ENCODE measurements around the gene PTPRC.
A peak's percentile ranks its signal among the peaks of the same experiment; 100 is the strongest.

PTPRC gene

DNA sequence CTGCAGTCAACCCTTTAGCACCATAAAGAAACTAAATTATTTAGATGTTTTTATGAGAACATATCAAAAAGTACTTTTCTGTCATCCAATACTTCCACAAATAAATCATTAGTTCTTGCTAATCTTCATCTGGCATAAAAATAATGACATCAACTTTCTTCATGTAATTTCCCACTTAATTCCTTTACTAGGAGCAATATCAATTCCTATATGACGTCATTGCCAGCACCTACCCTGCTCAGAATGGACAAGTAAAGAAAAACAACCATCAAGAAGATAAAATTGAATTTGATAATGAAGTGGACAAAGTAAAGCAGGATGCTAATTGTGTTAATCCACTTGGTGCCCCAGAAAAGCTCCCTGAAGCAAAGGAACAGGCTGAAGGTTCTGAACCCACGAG lies 116.9 kb downstream of the PTPRC start:
- TF ChIP-seq TAF1 (IDR thresholded peaks at IDR 0.05; ENCODE audit: low read depth, low read length) (no peak), POLR2A (IDR thresholded peaks at IDR 0.05; ENCODE audit: low read depth, low read length) (no peak), POU2F2 (IDR thresholded peaks at IDR 0.05; ENCODE audit: low read depth, low read length) (no peak), SPI1 (IDR thresholded peaks at IDR 0.05; ENCODE audit: low read depth, low read length) (no peak), PAX5 (IDR thresholded peaks at IDR 0.05; ENCODE audit: insufficient read depth, low read length, severe bottlenecking) (no peak), POLR2AphosphoS5 (IDR thresholded peaks at IDR 0.05; ENCODE audit: low read depth, low read length) (no peak)
- DNase-seq (ENCODE audit: insufficient read length, low spot score) = no peak
- no peak for FAIRE-seq

DNA sequence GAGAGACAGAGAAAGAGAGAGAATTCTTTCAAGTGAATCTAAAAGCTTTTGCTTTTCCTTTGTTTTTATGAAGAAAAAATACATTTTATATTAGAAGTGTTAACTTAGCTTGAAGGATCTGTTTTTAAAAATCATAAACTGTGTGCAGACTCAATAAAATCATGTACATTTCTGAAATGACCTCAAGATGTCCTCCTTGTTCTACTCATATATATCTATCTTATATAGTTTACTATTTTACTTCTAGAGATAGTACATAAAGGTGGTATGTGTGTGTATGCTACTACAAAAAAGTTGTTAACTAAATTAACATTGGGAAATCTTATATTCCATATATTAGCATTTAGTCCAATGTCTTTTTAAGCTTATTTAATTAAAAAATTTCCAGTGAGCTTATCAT lies 117.6 kb downstream of the PTPRC start:
- DNase-seq (ENCODE audit: insufficient read length, low spot score) = no peak
- no peak for FAIRE-seq
- TF ChIP-seq PAX5 (IDR thresholded peaks at IDR 0.05; ENCODE audit: insufficient read depth, low read length, severe bottlenecking) (no peak), POLR2AphosphoS5 (IDR thresholded peaks at IDR 0.05; ENCODE audit: low read depth, low read length) (no peak)

DNA sequence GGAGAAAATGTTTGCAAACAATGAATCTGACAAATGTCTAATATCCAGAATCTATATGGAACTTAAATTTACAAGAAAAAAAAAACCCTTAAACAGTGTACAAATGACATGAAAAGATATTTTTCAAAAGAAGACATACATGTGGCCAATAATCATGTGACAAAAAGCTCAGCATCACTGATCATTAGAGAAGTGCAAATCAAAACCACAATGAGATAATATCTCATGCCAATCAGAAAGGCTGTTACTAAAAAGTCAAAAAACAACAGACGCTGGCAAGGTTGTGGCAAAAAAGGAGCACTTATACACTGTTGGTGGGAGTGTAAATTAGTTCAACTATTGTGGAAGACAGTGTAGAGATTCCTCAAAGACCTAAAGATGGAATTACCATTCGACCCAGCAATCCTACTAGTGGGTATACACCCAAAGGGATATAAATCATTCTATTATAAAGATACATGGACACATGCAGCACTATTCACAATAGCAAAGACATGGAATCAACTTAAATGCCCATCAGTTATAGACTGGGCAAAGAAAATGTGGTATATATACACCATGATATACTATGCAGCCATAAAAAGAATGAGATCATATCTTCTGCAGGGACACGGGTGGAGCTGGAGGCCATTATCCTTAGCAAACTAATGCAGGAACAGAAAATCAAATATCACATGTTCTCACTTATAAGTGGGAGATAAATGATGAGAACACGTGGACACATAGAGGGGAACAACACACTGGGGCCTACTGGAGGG lies 123.2 kb downstream of the PTPRC start:
- FAIRE-seq (no peak), DNase-seq (ENCODE audit: insufficient read length, low spot score) (no peak)
- TF ChIP-seq POU2F2 (IDR thresholded peaks at IDR 0.05; ENCODE audit: low read depth, low read length) (no peak), POLR2AphosphoS5 (IDR thresholded peaks at IDR 0.05; ENCODE audit: low read depth, low read length) (no peak), SPI1 (IDR thresholded peaks at IDR 0.05; ENCODE audit: low read depth, low read length) (no peak), POLR2A (IDR thresholded peaks at IDR 0.05; ENCODE audit: low read depth, low read length) (no peak), PAX5 (IDR thresholded peaks at IDR 0.05; ENCODE audit: insufficient read depth, low read length, severe bottlenecking) (no peak), TAF1 (IDR thresholded peaks at IDR 0.05; ENCODE audit: low read depth, low read length) (no peak)

DNA sequence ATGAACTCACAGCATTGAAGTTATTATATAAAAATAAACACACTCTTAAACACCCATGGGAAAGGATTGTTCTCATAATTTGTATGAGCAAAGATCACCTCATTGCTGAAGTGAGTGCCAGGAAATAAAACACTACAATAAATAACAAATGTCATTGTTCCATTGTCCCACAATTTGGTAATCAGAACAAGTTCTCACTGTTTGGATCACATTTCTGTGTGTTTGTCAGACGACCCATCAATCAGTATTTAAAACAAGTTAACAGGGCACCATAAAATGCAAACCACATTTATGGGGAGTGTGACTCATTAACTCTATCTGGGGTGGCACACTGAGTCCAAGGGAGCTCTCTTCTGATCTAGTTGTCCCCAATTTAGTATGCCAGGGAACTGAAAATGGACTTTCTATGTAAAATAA lies 124.5 kb downstream of the PTPRC start:
- TF ChIP-seq POLR2AphosphoS5 (IDR thresholded peaks at IDR 0.05; ENCODE audit: low read depth, low read length) = no peak
- no peak for TF ChIP-seq PAX5 (IDR thresholded peaks at IDR 0.05; ENCODE audit: insufficient read depth, low read length, severe bottlenecking)
- no peak for TF ChIP-seq SPI1 (IDR thresholded peaks at IDR 0.05; ENCODE audit: low read depth, low read length)
- TF ChIP-seq TAF1 (IDR thresholded peaks at IDR 0.05; ENCODE audit: low read depth, low read length) = no peak
- TF ChIP-seq POU2F2 (IDR thresholded peaks at IDR 0.05; ENCODE audit: low read depth, low read length) = no peak
- TF ChIP-seq POLR2A (IDR thresholded peaks at IDR 0.05; ENCODE audit: low read depth, low read length) = no peak
- no peak for DNase-seq (ENCODE audit: insufficient read length, low spot score)
- FAIRE-seq = peak; percentile 73

DNA sequence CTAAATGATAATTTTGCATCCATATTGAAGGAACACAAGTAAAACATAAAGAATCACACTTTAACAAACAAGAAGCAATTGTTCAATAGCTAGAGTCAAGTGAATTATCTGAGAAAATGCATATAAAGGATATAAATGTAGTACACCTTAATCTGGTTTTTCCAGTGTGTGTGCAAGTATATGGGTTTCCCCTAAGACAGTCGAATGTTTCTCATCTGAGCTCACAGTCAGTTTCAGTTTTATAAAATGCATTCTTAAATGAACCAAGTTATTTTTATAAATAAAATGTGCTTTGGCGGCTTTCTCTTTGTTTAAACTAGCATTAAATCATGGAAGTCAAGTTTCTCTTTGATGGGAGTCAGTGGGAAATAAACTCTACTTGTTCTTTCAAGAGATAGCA lies 125.9 kb downstream of the PTPRC start:
- peak; percentile 5 for FAIRE-seq
- TF ChIP-seq POLR2A (IDR thresholded peaks at IDR 0.05; ENCODE audit: low read depth, low read length) (no peak), POU2F2 (IDR thresholded peaks at IDR 0.05; ENCODE audit: low read depth, low read length) (no peak), SPI1 (IDR thresholded peaks at IDR 0.05; ENCODE audit: low read depth, low read length) (no peak), PAX5 (IDR thresholded peaks at IDR 0.05; ENCODE audit: insufficient read depth, low read length, severe bottlenecking) (no peak), TAF1 (IDR thresholded peaks at IDR 0.05; ENCODE audit: low read depth, low read length) (no peak), POLR2AphosphoS5 (IDR thresholded peaks at IDR 0.05; ENCODE audit: low read depth, low read length) (no peak)
- no peak for DNase-seq (ENCODE audit: insufficient read length, low spot score)

DNA sequence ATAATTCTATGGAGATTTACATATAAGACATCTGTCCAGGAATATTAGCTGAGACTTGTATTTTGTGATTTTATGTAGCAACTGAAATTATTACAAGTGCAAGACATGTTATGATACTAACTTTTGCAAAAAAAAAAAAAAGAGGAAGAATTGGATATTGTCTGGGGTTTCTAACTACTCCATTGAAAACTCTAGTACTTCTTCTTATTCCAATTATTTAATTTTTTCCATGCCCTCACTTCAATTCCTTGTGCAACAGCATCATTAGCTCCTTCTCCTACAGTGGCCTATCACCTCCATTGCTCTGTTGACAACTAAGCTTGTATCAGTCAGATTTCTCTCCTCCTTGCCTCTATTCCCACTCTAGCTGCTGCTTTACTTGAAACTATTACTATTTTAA lies 126.6 kb downstream of the PTPRC start:
- no peak for DNase-seq (ENCODE audit: insufficient read length, low spot score)
- TF ChIP-seq TAF1 (IDR thresholded peaks at IDR 0.05; ENCODE audit: low read depth, low read length) = no peak
- TF ChIP-seq POLR2AphosphoS5 (IDR thresholded peaks at IDR 0.05; ENCODE audit: low read depth, low read length) = no peak
- no peak for TF ChIP-seq SPI1 (IDR thresholded peaks at IDR 0.05; ENCODE audit: low read depth, low read length)
- TF ChIP-seq POU2F2 (IDR thresholded peaks at IDR 0.05; ENCODE audit: low read depth, low read length) = no peak
- TF ChIP-seq POLR2A (IDR thresholded peaks at IDR 0.05; ENCODE audit: low read depth, low read length) = no peak
- no peak for TF ChIP-seq PAX5 (IDR thresholded peaks at IDR 0.05; ENCODE audit: insufficient read depth, low read length, severe bottlenecking)
- no peak for FAIRE-seq

DNA sequence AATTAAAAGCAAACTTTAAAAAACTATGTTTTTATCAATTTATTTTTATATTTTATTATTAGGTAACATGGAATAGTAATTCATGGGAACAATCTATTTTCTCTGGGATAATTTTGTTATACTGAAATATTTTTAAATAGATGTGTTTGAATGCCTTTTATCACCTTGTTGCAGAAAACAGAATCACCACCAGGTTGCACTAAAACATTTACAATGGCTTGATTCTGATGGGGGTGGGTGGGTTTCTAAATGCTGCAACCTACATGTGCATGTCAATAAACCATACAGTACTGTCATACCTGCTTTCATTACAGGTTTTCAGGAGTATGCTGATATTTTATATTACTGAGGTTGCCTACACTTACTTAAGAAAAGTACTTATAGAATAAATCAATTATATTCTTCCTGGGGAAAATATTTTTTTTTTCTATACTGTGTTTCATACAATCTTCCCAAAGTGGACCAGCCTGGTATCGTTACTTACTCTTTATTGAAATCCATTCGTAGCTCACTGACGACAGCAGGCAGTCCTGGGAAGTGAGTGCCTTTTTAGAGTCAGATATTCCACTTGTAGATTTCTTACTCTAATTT lies 132.8 kb downstream of the PTPRC start:
- DNase-seq (ENCODE audit: insufficient read length, low spot score) (peak; percentile 1), FAIRE-seq (peak; percentile 56)
- TF ChIP-seq POU2F2 (IDR thresholded peaks at IDR 0.05; ENCODE audit: low read depth, low read length) (no peak), SPI1 (IDR thresholded peaks at IDR 0.05; ENCODE audit: low read depth, low read length) (no peak), POLR2A (IDR thresholded peaks at IDR 0.05; ENCODE audit: low read depth, low read length) (no peak), POLR2AphosphoS5 (IDR thresholded peaks at IDR 0.05; ENCODE audit: low read depth, low read length) (no peak), PAX5 (IDR thresholded peaks at IDR 0.05; ENCODE audit: insufficient read depth, low read length, severe bottlenecking) (no peak), TAF1 (IDR thresholded peaks at IDR 0.05; ENCODE audit: low read depth, low read length) (no peak)

DNA sequence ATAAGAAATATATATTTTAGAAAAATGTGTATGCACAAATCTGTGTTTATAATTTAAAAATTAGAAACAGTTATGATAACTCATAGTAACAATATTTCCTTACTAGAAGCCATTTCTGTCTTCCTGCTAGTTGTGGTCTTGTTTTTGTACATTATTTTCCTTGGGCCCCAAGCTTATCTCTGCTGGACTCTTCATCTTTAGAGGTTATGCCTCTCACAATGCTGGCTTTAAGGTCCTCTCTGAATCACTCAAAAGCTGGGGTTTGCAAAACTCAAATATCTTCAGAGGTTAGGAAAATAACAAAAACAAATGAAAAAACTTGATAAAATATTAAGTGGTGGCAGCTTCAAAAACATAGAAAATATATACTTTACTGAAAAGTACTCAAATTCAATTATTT lies 133.8 kb downstream of the PTPRC start:
- no peak for TF ChIP-seq TAF1 (IDR thresholded peaks at IDR 0.05; ENCODE audit: low read depth, low read length)
- no peak for TF ChIP-seq POLR2A (IDR thresholded peaks at IDR 0.05; ENCODE audit: low read depth, low read length)
- TF ChIP-seq PAX5 (IDR thresholded peaks at IDR 0.05; ENCODE audit: insufficient read depth, low read length, severe bottlenecking) = no peak
- no peak for TF ChIP-seq POLR2AphosphoS5 (IDR thresholded peaks at IDR 0.05; ENCODE audit: low read depth, low read length)
- no peak for TF ChIP-seq SPI1 (IDR thresholded peaks at IDR 0.05; ENCODE audit: low read depth, low read length)
- no peak for TF ChIP-seq POU2F2 (IDR thresholded peaks at IDR 0.05; ENCODE audit: low read depth, low read length)
- DNase-seq (ENCODE audit: insufficient read length, low spot score) (no peak), FAIRE-seq (no peak)

DNA sequence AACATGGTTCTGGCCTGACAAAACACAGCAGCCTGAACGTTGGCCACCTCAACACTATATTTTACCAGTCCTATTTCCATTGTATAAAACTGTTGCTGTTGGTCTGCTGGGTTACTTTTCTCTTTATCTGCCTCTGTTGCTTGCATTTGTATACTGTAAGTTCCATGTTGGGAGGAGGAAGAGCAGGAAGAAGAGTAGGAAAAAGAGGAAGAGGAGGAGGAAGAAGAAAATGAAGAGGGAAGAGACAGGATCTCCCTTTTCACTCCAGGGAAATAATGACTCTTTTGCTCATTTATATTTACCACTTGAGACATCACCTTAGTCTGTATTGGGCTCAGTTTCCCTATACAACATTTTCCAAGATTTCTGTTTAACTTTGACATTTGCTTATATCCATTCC lies 134.2 kb downstream of the PTPRC start:
- no peak for FAIRE-seq
- DNase-seq (ENCODE audit: insufficient read length, low spot score) = no peak
- TF ChIP-seq PAX5 (IDR thresholded peaks at IDR 0.05; ENCODE audit: insufficient read depth, low read length, severe bottlenecking) = no peak
- no peak for TF ChIP-seq POLR2AphosphoS5 (IDR thresholded peaks at IDR 0.05; ENCODE audit: low read depth, low read length)
- TF ChIP-seq TAF1 (IDR thresholded peaks at IDR 0.05; ENCODE audit: low read depth, low read length) = no peak
- no peak for TF ChIP-seq SPI1 (IDR thresholded peaks at IDR 0.05; ENCODE audit: low read depth, low read length)
- TF ChIP-seq POLR2A (IDR thresholded peaks at IDR 0.05; ENCODE audit: low read depth, low read length) = no peak
- TF ChIP-seq POU2F2 (IDR thresholded peaks at IDR 0.05; ENCODE audit: low read depth, low read length) = no peak

Measured in GM12891 (cell line).